Neural cell (in vitro differentiated cells): Measurements from ENCODE around the gene SLC16A12.

Source experiments
- EP300 ChIP-seq: fragments of 450-650 bp; conservative IDR thresholded peaks from 2 replicates; pipeline ENCODE4 v1.6.1; 2014; ENCODE audit warnings: antibody characterized with exemption, mild to moderate bottlenecking, moderate library complexity; ENCODE audit not compliant: poor library complexity, severe bottlenecking
- EZH2 ChIP-seq: fragments of 200-600, 300-800 bp; shearing (Covaris generic), sonication (generic); IDR thresholded peaks from 2 replicates; pipeline ENCODE4 v1.6.1; 2014; ENCODE audit warnings: antibody characterized with exemption, low read length, borderline replicate concordance, mild to moderate bottlenecking; ENCODE audit not compliant: insufficient read depth, poor library complexity, severe bottlenecking
- MXI1 ChIP-seq: fragments of 450-650 bp; conservative IDR thresholded peaks from 2 replicates; pipeline ENCODE4 v1.6.1; 2014; ENCODE audit warnings: antibody characterized with exemption, mild to moderate bottlenecking; ENCODE audit not compliant: poor library complexity, severe bottlenecking
- POLR2AphosphoS5 ChIP-seq: IDR thresholded peaks from 2 replicates; pipeline ENCODE4 v1.6.1; 2012
- RAD21 ChIP-seq: fragments of 450-650 bp; conservative IDR thresholded peaks from 2 replicates; pipeline ENCODE4 v1.6.1; 2014; ENCODE audit warnings: antibody characterized with exemption, mild to moderate bottlenecking, moderate library complexity
- TF ChIP-seq, protein P1 (sequence below): fragments of 450-650 bp; IDR thresholded peaks from 2 replicates; pipeline ENCODE4 v1.5.1; 2014; ENCODE audit warnings: antibody characterized with exemption, mild to moderate bottlenecking, moderate library complexity; ENCODE audit not compliant: poor library complexity, severe bottlenecking
- TF ChIP-seq, protein P2 (sequence below): IDR thresholded peaks from 2 replicates; pipeline ENCODE4 v1.6.1; 2012; ENCODE audit warnings: borderline replicate concordance

DNA sequence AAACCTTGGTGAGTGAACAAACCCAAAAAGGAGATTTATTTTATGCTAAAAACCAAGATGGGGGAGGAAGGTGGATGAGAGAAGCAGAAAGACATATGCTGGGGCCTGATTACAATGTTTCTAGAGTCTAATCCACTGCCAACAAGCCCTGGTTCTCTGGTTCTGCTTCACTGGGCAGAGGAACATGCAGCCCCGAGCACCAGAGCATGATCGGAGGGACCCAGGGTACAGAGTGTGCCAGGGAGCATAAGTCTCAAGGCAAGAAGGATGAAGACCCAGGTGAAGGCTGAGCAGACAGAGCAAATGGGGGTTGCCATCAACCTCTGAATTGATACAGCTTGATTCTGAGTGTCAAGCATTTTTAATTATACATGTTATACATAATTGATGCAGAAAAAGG lies 30.7 kb downstream of the SLC16A12 start:
- TF ChIP-seq, protein P1, sequence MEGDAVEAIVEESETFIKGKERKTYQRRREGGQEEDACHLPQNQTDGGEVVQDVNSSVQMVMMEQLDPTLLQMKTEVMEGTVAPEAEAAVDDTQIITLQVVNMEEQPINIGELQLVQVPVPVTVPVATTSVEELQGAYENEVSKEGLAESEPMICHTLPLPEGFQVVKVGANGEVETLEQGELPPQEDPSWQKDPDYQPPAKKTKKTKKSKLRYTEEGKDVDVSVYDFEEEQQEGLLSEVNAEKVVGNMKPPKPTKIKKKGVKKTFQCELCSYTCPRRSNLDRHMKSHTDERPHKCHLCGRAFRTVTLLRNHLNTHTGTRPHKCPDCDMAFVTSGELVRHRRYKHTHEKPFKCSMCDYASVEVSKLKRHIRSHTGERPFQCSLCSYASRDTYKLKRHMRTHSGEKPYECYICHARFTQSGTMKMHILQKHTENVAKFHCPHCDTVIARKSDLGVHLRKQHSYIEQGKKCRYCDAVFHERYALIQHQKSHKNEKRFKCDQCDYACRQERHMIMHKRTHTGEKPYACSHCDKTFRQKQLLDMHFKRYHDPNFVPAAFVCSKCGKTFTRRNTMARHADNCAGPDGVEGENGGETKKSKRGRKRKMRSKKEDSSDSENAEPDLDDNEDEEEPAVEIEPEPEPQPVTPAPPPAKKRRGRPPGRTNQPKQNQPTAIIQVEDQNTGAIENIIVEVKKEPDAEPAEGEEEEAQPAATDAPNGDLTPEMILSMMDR, result no peak
- TF ChIP-seq EP300 (no peak), POLR2AphosphoS5 (no peak), MXI1 (no peak), RAD21 (no peak), EZH2 (no peak)
- TF ChIP-seq, protein P2, sequence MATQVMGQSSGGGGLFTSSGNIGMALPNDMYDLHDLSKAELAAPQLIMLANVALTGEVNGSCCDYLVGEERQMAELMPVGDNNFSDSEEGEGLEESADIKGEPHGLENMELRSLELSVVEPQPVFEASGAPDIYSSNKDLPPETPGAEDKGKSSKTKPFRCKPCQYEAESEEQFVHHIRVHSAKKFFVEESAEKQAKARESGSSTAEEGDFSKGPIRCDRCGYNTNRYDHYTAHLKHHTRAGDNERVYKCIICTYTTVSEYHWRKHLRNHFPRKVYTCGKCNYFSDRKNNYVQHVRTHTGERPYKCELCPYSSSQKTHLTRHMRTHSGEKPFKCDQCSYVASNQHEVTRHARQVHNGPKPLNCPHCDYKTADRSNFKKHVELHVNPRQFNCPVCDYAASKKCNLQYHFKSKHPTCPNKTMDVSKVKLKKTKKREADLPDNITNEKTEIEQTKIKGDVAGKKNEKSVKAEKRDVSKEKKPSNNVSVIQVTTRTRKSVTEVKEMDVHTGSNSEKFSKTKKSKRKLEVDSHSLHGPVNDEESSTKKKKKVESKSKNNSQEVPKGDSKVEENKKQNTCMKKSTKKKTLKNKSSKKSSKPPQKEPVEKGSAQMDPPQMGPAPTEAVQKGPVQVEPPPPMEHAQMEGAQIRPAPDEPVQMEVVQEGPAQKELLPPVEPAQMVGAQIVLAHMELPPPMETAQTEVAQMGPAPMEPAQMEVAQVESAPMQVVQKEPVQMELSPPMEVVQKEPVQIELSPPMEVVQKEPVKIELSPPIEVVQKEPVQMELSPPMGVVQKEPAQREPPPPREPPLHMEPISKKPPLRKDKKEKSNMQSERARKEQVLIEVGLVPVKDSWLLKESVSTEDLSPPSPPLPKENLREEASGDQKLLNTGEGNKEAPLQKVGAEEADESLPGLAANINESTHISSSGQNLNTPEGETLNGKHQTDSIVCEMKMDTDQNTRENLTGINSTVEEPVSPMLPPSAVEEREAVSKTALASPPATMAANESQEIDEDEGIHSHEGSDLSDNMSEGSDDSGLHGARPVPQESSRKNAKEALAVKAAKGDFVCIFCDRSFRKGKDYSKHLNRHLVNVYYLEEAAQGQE, result no peak
